Cerebellar cortex (tissue), 1 donor: ENCODE measurements around the gene FGFR2.

Source experiments
- DNase-seq: peaks from one replicate; pipeline ENCODE4 v3.0.0-alpha.2; 2015; ENCODE audit warnings: low spot score

FGFR2 gene

GRCh38 chr10:121598263-121599249 is at the start of gene FGFR2:
FGFR2 (minus strand) TSS chr10:121598444; CDS start chr10:121593817, 4,627 bp downstream.
- peak; percentile 75 for DNase-seq

DNA sequence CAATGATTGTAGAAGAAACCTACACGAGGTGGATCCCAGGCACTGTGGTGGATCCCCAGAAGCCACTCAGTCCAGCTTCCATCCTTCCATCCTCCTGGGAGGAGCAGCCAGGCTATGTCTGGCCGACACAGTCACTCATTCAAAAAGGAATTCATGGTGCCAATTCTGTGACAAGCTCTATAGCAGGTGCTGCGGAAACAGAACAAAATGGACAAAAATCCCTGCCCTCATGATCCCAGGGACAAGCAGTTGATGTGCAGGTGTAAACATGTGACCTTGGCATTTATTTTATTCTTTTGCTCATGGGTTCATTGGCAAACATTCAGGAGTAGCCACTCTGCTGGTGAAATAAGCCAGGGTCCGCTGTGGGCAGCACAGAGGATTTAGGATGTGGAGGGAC is 49.2 kb upstream of the FGFR2 start:
- no peak for DNase-seq

DNA sequence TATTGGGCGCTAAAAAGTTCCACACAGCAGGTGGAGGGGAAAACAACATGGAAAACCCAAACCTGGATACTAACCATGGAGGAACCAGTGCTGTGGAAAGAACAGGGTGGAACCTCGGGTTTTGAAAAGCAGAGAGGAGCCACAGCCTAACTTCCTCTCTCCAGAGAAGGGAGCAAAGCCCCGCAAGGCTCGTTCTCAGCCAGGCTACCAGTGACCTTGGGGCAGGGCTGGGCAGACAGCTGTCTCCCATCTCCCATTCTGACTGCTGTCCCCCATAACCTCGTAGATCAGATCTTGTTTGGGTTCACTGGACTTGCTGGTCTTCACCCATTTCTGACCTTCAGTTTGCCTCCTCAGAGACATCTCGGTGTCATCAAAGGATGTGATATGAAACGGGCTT is 47.5 kb upstream of the FGFR2 start:
- DNase-seq, result no peak

DNA sequence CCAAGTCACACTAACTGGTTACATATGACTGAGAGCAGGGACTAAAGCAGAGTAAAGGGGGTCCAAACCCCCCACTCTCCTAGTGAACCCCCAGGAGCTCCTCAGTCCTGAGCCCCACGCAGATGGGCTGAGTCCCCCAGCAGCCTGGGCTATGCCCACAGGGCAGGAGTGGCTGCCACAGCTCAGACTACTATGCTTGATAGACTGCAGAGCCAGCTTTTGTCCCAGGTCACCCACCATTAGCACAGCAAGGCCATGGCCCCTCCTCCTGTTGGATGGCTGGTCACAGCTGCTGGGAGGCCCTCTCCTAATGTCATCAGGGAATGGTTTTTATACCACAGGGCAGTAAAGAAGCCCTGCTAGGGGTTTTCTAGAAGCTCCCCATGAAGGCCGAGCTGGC is 46.3 kb upstream of the FGFR2 start:
- DNase-seq, result no peak

GRCh38 chr10:121640266-121640665 is 42.0 kb upstream of the FGFR2 start:
- DNase-seq, result no peak

DNA sequence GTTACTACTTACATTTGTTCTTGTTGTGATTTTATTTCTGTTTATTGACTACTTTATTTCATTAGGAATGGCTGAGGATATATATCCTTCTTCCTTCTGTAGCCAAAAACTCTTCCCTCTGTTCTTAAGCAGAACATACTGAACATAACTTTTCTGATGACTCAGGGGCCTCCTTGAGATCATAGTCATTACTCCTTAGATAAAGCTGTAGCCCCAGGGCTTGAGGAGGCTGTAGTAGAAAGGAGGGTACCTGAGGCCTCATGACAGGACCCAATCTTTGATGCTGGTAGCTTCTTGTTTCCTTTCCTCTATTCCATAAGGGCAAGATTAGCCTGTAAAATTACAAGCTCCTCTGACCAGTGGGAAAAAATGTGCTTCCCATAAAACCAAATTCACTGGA is 41.2 kb upstream of the FGFR2 start:
- no peak for DNase-seq

GRCh38 chr10:121637437-121637836 is 39.2 kb upstream of the FGFR2 start:
- DNase-seq, result no peak

DNA sequence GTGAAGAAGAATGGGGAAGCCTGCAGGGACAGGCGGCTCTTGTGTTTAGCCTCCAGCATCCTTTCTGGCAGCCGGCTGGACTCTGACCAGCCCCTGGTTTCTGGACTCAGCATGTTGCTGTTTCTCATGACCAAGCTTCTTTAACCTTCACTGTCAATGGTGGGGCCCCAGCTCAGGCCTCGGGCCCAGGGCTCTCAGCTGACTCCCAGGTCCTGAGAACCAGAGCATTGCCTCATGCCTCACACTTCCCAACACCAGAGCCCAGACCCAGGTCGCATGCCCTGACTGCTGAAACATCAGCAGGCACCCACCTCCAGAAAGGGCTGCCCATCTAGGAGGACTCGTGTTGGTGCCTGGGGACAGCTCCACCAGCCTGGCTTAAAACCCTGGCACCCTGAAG is 34.8 kb upstream of the FGFR2 start:
- DNase-seq, result no peak

GRCh38 chr10:121631365-121632029 is 33.3 kb upstream of the FGFR2 start:
- DNase-seq, result no peak

DNA sequence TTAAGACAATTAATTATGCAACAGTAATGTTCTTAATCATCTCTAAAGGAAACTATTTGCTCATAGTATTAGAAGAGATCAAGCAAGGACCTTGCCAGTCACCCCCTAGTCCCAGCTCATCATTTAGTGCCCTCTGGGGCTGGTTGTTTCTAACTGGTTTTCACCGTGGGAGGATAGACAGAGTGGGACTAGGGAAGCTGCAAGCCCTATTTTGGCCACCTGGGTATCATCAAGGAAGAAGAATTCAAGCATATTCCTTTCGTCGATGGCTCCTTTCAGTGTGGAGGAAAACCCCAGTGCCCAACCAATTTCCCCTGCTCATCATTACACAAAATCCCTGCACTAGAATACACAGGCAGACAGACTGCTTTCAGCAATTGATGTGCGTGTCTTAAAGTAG is 30.6 kb upstream of the FGFR2 start:
- DNase-seq, result no peak

DNA sequence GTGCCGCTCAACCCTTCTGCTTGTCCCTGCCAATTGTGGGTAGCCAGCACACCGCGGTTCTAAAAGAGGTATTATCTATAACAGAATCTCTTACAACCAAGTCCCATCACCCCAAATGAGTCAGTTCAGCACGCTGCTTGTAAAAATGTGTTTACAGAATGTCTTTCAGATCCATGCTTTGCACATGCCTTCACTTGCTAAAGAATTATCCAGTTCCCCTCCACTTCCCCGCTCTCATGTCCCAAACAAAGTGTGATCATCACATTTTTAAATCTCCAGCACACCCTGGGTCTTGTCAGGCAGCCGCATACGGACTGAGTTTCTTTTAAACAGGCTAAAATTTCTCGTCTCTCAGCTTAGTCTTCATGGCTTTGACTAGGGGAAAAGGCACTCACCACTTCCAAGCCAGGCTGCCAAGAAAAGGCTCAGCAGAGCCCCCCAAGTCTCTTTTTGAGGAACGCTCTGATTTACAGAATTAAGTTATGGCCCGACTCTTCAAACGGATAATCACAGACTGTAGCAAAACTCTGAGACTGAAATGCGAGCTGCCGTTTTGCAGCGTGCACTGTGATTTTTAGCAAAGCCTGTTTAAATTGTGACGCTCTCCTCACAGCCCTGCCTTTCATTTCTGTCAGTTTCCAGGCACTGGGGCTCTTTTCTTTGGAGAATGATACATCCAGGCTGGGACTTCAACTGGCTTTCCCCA is 29.8 kb upstream of the FGFR2 start:
- no peak for DNase-seq

DNA sequence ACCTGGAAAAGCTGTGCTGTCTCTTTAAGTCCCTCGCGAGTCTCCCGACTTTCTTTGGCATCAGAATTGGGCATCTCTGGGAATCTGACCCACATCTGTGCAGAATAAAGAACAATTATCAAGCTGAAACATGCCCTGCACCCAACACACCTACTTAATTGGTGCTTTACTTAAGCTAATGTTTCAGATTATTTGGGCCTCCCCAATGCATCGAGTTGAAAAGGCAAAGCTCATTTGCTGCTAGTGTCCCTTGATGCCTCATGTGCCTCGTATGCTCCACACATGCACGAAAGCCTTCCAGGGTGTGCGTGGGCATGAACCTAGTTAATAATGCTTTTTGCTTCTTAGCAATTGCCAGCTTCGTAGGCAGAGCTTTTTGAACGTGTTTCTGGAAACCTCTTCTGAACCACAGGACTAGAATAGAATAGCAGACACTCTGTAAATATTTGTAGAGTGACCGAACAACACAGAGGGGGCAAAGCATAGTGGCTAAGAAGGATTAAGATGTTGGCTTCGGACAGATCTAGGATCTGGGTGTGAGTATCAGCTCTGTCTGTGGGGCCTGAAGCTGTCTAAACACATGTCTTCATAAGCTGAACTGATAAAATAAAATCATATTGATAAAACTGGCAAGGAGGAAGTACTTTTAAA is 26.7 kb upstream of the FGFR2 start:
- DNase-seq, result no peak

GRCh38 chr10:121618906-121619305 is 20.7 kb upstream of the FGFR2 start:
- DNase-seq, result no peak

- no peak for DNase-seq
These were observed 18.9 kb upstream of the FGFR2 start for GRCh38 chr10:121617176-121617575.

GRCh38 chr10:121616291-121616690 is 18.0 kb upstream of the FGFR2 start:
- DNase-seq, result no peak

DNA sequence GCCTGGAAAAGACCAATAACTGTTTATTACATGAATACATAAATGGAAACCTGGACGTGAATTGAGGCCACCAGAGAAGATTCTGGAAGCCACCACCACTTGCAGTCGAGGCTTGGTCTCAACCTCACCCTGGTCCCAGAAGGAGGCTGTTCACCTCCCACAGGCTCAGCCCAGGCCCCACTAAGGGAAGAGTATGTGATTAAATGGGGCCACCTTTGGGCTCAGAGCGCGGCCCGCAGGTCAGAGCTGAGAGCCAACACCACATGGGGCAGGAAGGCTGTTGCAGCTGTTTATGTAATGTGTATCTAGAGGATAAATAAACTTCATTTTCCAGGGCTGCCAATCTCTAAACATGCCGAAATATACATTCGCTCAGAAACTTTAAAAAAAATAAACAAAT is 17.6 kb upstream of the FGFR2 start:
- no peak for DNase-seq

- no peak for DNase-seq
These were observed 17.2 kb upstream of the FGFR2 start for GRCh38 chr10:121615435-121615793.

DNA sequence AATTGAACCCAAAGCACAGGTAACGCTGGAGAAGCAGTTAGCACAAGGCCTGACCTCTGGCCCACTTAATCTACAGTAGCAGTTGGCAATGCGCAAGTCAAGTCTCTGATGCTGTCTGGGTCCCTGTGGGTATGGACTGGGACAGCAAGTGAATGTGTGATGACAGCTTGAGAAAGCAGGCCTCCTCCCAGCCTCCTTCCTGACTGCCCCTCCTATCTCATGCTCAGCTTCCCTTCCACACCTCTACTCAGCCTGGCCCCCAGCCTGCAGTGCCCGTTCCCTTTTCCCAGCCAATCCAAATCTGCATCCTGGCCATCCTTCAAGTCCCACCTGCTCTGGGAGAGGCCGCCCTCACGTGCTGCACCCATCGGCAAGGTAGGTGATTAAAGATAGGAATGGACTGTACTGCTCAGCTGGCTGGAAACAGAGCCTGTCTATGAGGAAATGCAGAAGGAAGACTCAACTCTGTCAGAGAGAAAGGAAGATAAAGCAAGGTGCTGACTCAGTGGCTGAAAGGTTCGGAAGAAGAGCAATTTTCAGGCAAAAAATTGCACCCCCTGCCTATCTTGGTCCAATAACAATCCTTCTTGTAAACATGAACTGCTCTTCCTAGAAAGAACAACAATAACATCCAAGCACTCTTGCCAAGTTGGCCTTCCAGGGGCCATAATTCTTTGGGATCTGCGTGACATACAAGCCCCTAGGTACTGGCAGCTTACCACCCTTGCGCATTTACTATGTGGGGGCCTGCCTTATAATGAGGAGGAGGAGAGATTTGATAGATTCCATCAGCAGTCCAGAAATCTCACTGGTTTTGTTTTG is 16.6 kb upstream of the FGFR2 start:
- no peak for DNase-seq

GRCh38 chr10:121613456-121613855 is 15.2 kb upstream of the FGFR2 start:
- no peak for DNase-seq

DNA sequence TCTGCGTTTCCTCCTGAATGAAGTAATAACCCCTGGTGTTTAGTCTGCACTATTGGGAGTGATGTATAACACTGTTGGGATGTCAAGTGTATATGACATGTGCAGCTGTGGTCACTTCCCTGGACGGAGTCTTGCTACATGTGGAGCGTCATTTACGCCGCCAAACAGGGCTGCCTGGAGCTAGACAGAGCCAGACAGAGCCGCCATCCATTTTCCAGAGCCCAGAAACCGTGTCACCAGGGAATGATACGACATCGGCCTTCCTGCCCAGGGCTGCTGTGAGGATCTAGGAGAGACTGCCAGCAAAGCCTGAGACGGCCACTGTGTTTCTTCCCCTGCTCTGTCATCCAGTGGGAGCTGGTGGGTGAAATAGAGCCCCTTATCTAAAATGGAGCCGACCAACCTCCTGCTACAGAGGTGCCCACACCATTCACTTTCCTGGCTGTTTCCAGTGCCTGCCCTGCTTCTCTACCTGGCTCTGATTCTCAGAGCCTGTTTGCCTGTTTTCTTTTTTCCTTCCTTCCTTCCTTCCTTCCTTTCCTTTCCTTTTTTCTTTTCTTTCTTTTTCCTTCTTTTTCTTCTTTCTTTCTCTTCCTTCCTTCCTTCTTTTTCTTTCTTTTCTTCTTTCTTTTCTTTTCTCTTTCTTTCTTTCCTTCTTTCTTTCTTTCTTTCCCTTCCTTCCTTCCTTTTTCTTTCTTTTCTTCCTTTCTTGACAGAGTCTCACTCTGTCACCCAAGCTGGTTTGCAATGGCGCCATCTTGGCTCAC is 13.3 kb upstream of the FGFR2 start:
- no peak for DNase-seq
